ENCODE data around the gene TNFRSF19. TPM values are rescaled to one million over a fixed set of nuclear protein-coding genes. Genes with fewer than 3 reads are reported as not detected.

The TNFRSF19 gene
- total and polyA plus RNA-seq, 2 of the 8 experiments (the other 6 are each of a cell fraction or from before 2014, with no cell fraction given) = 0.50 to 0.95 TPM

GRCh38 chr13:23629566-23630272 lies 59.5 kb downstream of the TNFRSF19 start:
- H3K4me2 ChIP-seq (ENCODE audit: insufficient read depth in 1 of 2, low read depth in 2 of 2, low read length in 2 of 2) = no peak overlapping the region
- POLR2A ChIA-PET (ENCODE audit: partially characterized antibody) = no interaction called here
- CTCF ChIA-PET (ENCODE audit: partially characterized antibody) = interaction anchor here (0.6 to 1.5 kb wide), 7 partner anchors 9 to 117 kb away, joined by 3 to 4 read pairs (median 3); no protein-coding TSS in a partner anchor

More at GRCh38 chr13:23629566-23630272, 59.5 kb downstream of the TNFRSF19 start:
- Histone ChIP-seq H3K14ac (ENCODE audit: insufficient read length) (no peak overlapping the region), H3K4me1 (replicated peaks in 1 of 4; ENCODE audit: control insufficient read depth in 3 of 4, insufficient read depth in 4 of 4, low read length in 3 of 4) (peaks cover 0 to 26% (median 19%) of the 10 kb centered on the region in 4 experiments; a peak in 5 of 7 replicates), H2BK15ac (ENCODE audit: low read length) (0 out of 2 replicates have a peak overlapping the region, but pooled peaks have one; percentile 25), H3K56ac (replicated peaks; ENCODE audit: insufficient read length, low read depth, low read length) (no peak overlapping the region), H3K79me1 (ENCODE audit: low read depth, low read length) (no peaks in the 10 kb centered on the region), H2BK20ac (ENCODE audit: low read length) (0 out of 2 replicates have a peak overlapping the region, but pooled peaks have one; percentile 15), H3K79me2 (ENCODE audit: control insufficient read depth in 1 of 2, insufficient read depth in 2 of 2, low read length in 2 of 2) (no peaks in the 10 kb centered on the region), H4K8ac (ENCODE audit: extremely low read depth, insufficient read depth, low read length) (no peak overlapping the region), H4K20me1 (replicated peaks in 1 of 2; ENCODE audit: control insufficient read depth in 1 of 2, insufficient read depth in 2 of 2, low read length in 2 of 2) (no peaks in the 10 kb centered on the region), H3K18ac (ENCODE audit: extremely low read depth, low read length) (no peak overlapping the region), H2BK120ac (replicated peaks; ENCODE audit: low read depth, low read length) (no peak overlapping the region), H3K23ac (ENCODE audit: insufficient read length) (no peak overlapping the region), H3K9me3 (ENCODE audit: insufficient read depth in 2 of 2, low read depth in 1 of 2, low read length in 1 of 2) (no peaks in the 10 kb centered on the region), H3K23me2 (ENCODE audit: low read depth, low read length) (no peaks in the 10 kb centered on the region), H4K91ac (replicated peaks; ENCODE audit: insufficient read length, low read length) (no peak overlapping the region), H2AK5ac (ENCODE audit: low read depth, low read length) (no peak overlapping the region), H2BK12ac (ENCODE audit: low read depth, low read length) (no peak overlapping the region), H3K27me3 (replicated peaks in 1 of 4; ENCODE audit: control insufficient read depth in 3 of 4, extremely low read depth in 1 of 4, insufficient read depth in 3 of 4, low read length in 3 of 4) (no peaks in the 10 kb centered on the region), H3K27ac (ENCODE audit: low read depth, low read length) (no peak overlapping the region), H3K9ac (replicated peaks in 1 of 4; ENCODE audit: extremely low read depth in 1 of 4, low read depth in 3 of 4, low read length in 3 of 4) (no peak overlapping the region), H3K4me3 (ENCODE audit: extremely low read depth in 1 of 4, insufficient read depth in 2 of 4, low read depth in 3 of 4, low read length in 4 of 4) (no peak overlapping the region), H3K36me3 (ENCODE audit: control insufficient read depth in 2 of 4, insufficient read depth in 4 of 4, low read length in 3 of 4) (no peaks in the 10 kb centered on the region), H4K5ac (ENCODE audit: insufficient read length, low read depth, low read length) (no peak overlapping the region), H2BK5ac (ENCODE audit: low read depth, low read length) (no peak overlapping the region), H2AFZ (ENCODE audit: low read length) (no peak overlapping the region), H3K4ac (replicated peaks; ENCODE audit: insufficient read length, low read depth, low read length) (no peak overlapping the region)
- no peak for DNase-seq (ENCODE audit: low read depth in 1 of 2, low spot score in 2 of 2)
- WGBS, 2 experiments (ENCODE audit: extremely low coverage in 1 of 2, insufficient coverage in 1 of 2, insufficient read length in 1 of 2, insufficient replicate concordance in 2 of 2, low coverage in 1 of 2, low lambda C conversion rate in 2 of 2, missing lambda C conversion rate in 1 of 2) = 84% methylated on average over 6 of the region's 6 CpGs; no CpG with 5 or more reads in 1 of the 2 experiments
- TF ChIP-seq TAF1 (IDR thresholded peaks at IDR 0.05; ENCODE audit: low read depth, low read length) = no peak
- no peak for TF ChIP-seq RXRA (IDR thresholded peaks at IDR 0.05; ENCODE audit: insufficient read depth, low read depth, low read length)
- TF ChIP-seq PHF8 (conservative IDR thresholded peaks at IDR 0.05; ENCODE audit: low read depth, low read length) = no peak
- TF ChIP-seq, protein P1, sequence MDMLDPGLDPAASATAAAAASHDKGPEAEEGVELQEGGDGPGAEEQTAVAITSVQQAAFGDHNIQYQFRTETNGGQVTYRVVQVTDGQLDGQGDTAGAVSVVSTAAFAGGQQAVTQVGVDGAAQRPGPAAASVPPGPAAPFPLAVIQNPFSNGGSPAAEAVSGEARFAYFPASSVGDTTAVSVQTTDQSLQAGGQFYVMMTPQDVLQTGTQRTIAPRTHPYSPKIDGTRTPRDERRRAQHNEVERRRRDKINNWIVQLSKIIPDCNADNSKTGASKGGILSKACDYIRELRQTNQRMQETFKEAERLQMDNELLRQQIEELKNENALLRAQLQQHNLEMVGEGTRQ (IDR thresholded peaks at IDR 0.05; ENCODE audit: low read length) = no peak
- no peak for TF ChIP-seq MAFK (IDR thresholded peaks at IDR 0.05; ENCODE audit: low read depth, low read length)
- TF ChIP-seq SIRT6 (IDR thresholded peaks at IDR 0.05; ENCODE audit: low read length) = no peak
- TF ChIP-seq SIN3A (conservative IDR thresholded peaks at IDR 0.05 in 1 of 2, IDR thresholded peaks at IDR 0.05 in 1 of 2; ENCODE audit: low read depth in 1 of 2, low read length in 2 of 2) = no peak
- TF ChIP-seq TAF7 (optimal IDR thresholded peaks at IDR 0.05; ENCODE audit: borderline replicate concordance, low read depth, low read length) = no peak
- no peak for TF ChIP-seq RBBP5 (IDR thresholded peaks at IDR 0.05; ENCODE audit: borderline replicate concordance, low read depth, low read length)
- FAIRE-seq = no peak
